Measurements from ENCODE around the gene RNF38.
"Not testable (repeated sequence)": the region's sequence is repeated elsewhere in the genome, so short reads cannot be mapped to it uniquely, and the experiment has no call there.

Gene RNF38

GRCh38 chr9:36328798-36329411 is 71.2 kb downstream of the RNF38 start:
- no peak for DNase-seq (ENCODE audit: low read depth)

GRCh38 chr9:36325081-36325828 is 74.8 kb downstream of the RNF38 start:
- no peak for DNase-seq (ENCODE audit: low read depth)

GRCh38 chr9:36323926-36324325 is 76.1 kb downstream of the RNF38 start:
- no peak for DNase-seq (ENCODE audit: low read depth)

- DNase-seq (ENCODE audit: low read depth): no peak
These were observed 77.6 kb downstream of the RNF38 start for GRCh38 chr9:36322462-36322861.

- DNase-seq (ENCODE audit: low read depth): not testable (repeated sequence)
These were observed 78.2 kb downstream of the RNF38 start for GRCh38 chr9:36321903-36322302.

GRCh38 chr9:36320466-36320865 is 79.6 kb downstream of the RNF38 start:
- DNase-seq (ENCODE audit: low read depth): no peak

GRCh38 chr9:36319806-36320205 is 80.3 kb downstream of the RNF38 start:
- no peak for DNase-seq (ENCODE audit: low read depth)

GRCh38 chr9:36319183-36319582 is 80.9 kb downstream of the RNF38 start:
- DNase-seq (ENCODE audit: low read depth): no peak

- DNase-seq (ENCODE audit: low read depth): no peak
These were observed 81.8 kb downstream of the RNF38 start for GRCh38 chr9:36318212-36318802.

GRCh38 chr9:36317766-36318165 is 82.3 kb downstream of the RNF38 start:
- no peak for DNase-seq (ENCODE audit: low read depth)

GRCh38 chr9:36316611-36317317 is 83.3 kb downstream of the RNF38 start:
- no peak for DNase-seq (ENCODE audit: low read depth)

- no peak for DNase-seq (ENCODE audit: low read depth)
These were observed 84.0 kb downstream of the RNF38 start for GRCh38 chr9:36316049-36316448.

- DNase-seq (ENCODE audit: low read depth): no peak
These were observed 84.8 kb downstream of the RNF38 start for GRCh38 chr9:36315283-36315682.

GRCh38 chr9:36314740-36315139 is 85.3 kb downstream of the RNF38 start:
- no peak for DNase-seq (ENCODE audit: low read depth)

GRCh38 chr9:36306471-36307306 is 93.4 kb downstream of the RNF38 start:
- DNase-seq (ENCODE audit: low read depth): no peak

GRCh38 chr9:36304366-36304765 is 95.7 kb downstream of the RNF38 start:
- DNase-seq (ENCODE audit: low read depth): not testable (repeated sequence)

GRCh38 chr9:36301227-36301626 is 98.8 kb downstream of the RNF38 start:
- no peak for DNase-seq (ENCODE audit: low read depth)

GRCh38 chr9:36298566-36298965 is 101.5 kb downstream of the RNF38 start:
- DNase-seq (ENCODE audit: low read depth): no peak

GRCh38 chr9:36297798-36298197 is 102.3 kb downstream of the RNF38 start:
- DNase-seq (ENCODE audit: low read depth): no peak

GRCh38 chr9:36294996-36295395 is 105.1 kb downstream of the RNF38 start:
- not testable (repeated sequence) for DNase-seq (ENCODE audit: low read depth)

GRCh38 chr9:36293918-36294317 is 106.2 kb downstream of the RNF38 start:
- DNase-seq (ENCODE audit: low read depth): no peak

GRCh38 chr9:36293171-36293570 is 106.9 kb downstream of the RNF38 start:
- DNase-seq (ENCODE audit: low read depth): no peak

Measured in stimulated activated CD8-positive, alpha-beta memory T cell treated with anti-CD3 and anti-CD28 coated beads, Interleukin-4, amount 100 ng/mL, for 24 hours (primary cell).